ENCODE data around the gene PRDM16. TPM values are rescaled to one million over a fixed set of nuclear protein-coding genes. Genes with fewer than 3 reads are reported as not detected.

Gene PRDM16
- total and polyA plus RNA-seq, 2 of the 8 experiments (the other 6 are each of a cell fraction or from before 2014, with no cell fraction given): 0.39 to 0.43 TPM

- Histone ChIP-seq H3K79me2 (ENCODE audit: control insufficient read depth in 1 of 2, insufficient read depth in 2 of 2, low read length in 2 of 2) (no peaks in the 10 kb centered on the region), H3K18ac (ENCODE audit: extremely low read depth, low read length) (no peak overlapping the region), H3K9me3 (ENCODE audit: insufficient read depth in 2 of 2, low read depth in 1 of 2, low read length in 1 of 2) (no peaks in the 10 kb centered on the region; a peak in 1 of 4 replicates), H3K23ac (ENCODE audit: insufficient read length) (no peak overlapping the region), H4K20me1 (replicated peaks in 1 of 2; ENCODE audit: control insufficient read depth in 1 of 2, insufficient read depth in 2 of 2, low read length in 2 of 2) (no peaks in the 10 kb centered on the region), H3K14ac (ENCODE audit: insufficient read length) (no peak overlapping the region), H3K27ac (ENCODE audit: low read depth, low read length) (no peak overlapping the region), H3K4ac (replicated peaks; ENCODE audit: insufficient read length, low read depth, low read length) (no peak overlapping the region), H3K27me3 (replicated peaks in 1 of 4; ENCODE audit: control insufficient read depth in 3 of 4, extremely low read depth in 1 of 4, insufficient read depth in 3 of 4, low read length in 3 of 4) (no peaks in the 10 kb centered on the region), H3K36me3 (ENCODE audit: control insufficient read depth in 2 of 4, insufficient read depth in 4 of 4, low read length in 3 of 4) (no peaks in the 10 kb centered on the region), H3K23me2 (ENCODE audit: low read depth, low read length) (no peaks in the 10 kb centered on the region), H4K5ac (ENCODE audit: insufficient read length, low read depth, low read length) (no peak overlapping the region), H3K4me3 (ENCODE audit: extremely low read depth in 1 of 4, insufficient read depth in 2 of 4, low read depth in 3 of 4, low read length in 4 of 4) (no peak overlapping the region), H4K91ac (replicated peaks; ENCODE audit: insufficient read length, low read length) (no peak overlapping the region), H2AFZ (ENCODE audit: low read length) (no peak overlapping the region), H2BK12ac (ENCODE audit: low read depth, low read length) (no peak overlapping the region), H2BK5ac (ENCODE audit: low read depth, low read length) (no peak overlapping the region), H2BK120ac (replicated peaks; ENCODE audit: low read depth, low read length) (no peak overlapping the region), H2BK15ac (ENCODE audit: low read length) (no peak overlapping the region), H3K56ac (replicated peaks; ENCODE audit: insufficient read length, low read depth, low read length) (no peak overlapping the region), H2AK5ac (ENCODE audit: low read depth, low read length) (no peak overlapping the region), H3K4me2 (ENCODE audit: insufficient read depth in 1 of 2, low read depth in 2 of 2, low read length in 2 of 2) (no peak overlapping the region), H3K9ac (replicated peaks in 1 of 4; ENCODE audit: extremely low read depth in 1 of 4, low read depth in 3 of 4, low read length in 3 of 4) (no peak overlapping the region; a peak in 1 of 7 replicates), H3K4me1 (replicated peaks in 1 of 4; ENCODE audit: control insufficient read depth in 3 of 4, insufficient read depth in 4 of 4, low read length in 3 of 4) (no peaks in the 10 kb centered on the region; a peak in 1 of 7 replicates), H3K79me1 (ENCODE audit: low read depth, low read length) (no peaks in the 10 kb centered on the region), H4K8ac (ENCODE audit: extremely low read depth, insufficient read depth, low read length) (no peak overlapping the region), H2BK20ac (ENCODE audit: low read length) (no peak overlapping the region)
- no peak for DNase-seq (ENCODE audit: low read depth in 1 of 2, low spot score in 2 of 2)
- FAIRE-seq: no peak
- ChIA-PET CTCF (ENCODE audit: partially characterized antibody) (no interaction called here), POLR2A (ENCODE audit: partially characterized antibody) (no interaction called here)
- 90% methylated on average over 17 of the region's 21 CpGs; no CpG with 5 or more reads in 1 of the 2 experiments for WGBS, 2 experiments (ENCODE audit: extremely low coverage in 1 of 2, insufficient coverage in 1 of 2, insufficient read length in 1 of 2, insufficient replicate concordance in 2 of 2, low coverage in 1 of 2, low lambda C conversion rate in 2 of 2, missing lambda C conversion rate in 1 of 2)
- TF ChIP-seq RXRA (IDR thresholded peaks at IDR 0.05; ENCODE audit: insufficient read depth, low read depth, low read length): no peak
- TF ChIP-seq FOSL1 (IDR thresholded peaks at IDR 0.05; ENCODE audit: insufficient read depth, low read depth, low read length): no peak
- no peak for TF ChIP-seq BRCA1 (IDR thresholded peaks at IDR 0.05; ENCODE audit: low read depth, low read length)
- TF ChIP-seq SAP30 (IDR thresholded peaks at IDR 0.05; ENCODE audit: insufficient read depth, insufficient replicate concordance, low read length): no peak
- TF ChIP-seq, protein P1, sequence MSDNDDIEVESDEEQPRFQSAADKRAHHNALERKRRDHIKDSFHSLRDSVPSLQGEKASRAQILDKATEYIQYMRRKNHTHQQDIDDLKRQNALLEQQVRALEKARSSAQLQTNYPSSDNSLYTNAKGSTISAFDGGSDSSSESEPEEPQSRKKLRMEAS (IDR thresholded peaks at IDR 0.05): no peak
- no peak for TF ChIP-seq SRF (IDR thresholded peaks at IDR 0.05; ENCODE audit: low read depth, low read length)
- TF ChIP-seq EGR1 (IDR thresholded peaks at IDR 0.05; ENCODE audit: borderline replicate concordance, low read depth, low read length): no peak
- TF ChIP-seq RBBP5 (IDR thresholded peaks at IDR 0.05; ENCODE audit: borderline replicate concordance, low read depth, low read length): no peak
- TF ChIP-seq BACH1 (IDR thresholded peaks at IDR 0.05; ENCODE audit: low read length): no peak
- TF ChIP-seq NANOG (IDR thresholded peaks at IDR 0.05; ENCODE audit: insufficient read depth, low read depth, low read length, poor library complexity, severe bottlenecking): no peak
- no peak for TF ChIP-seq KDM4A (IDR thresholded peaks at IDR 0.05; ENCODE audit: low read depth, low read length, severe bottlenecking)
- TF ChIP-seq SUZ12 (IDR thresholded peaks at IDR 0.05; ENCODE audit: low read length): no peak
Measured at GRCh38 chr1:3326516-3327388, 257.7 kb downstream of the PRDM16 start.

All from H1 (cell line).